H9 (cell line): ENCODE data around the gene ZBED1. TPM values are rescaled to one million over a fixed set of nuclear protein-coding genes. Genes with fewer than 3 reads are reported as not detected.

ENCODE experiments used
- DNase-seq: peaks from one replicate; pipeline ENCODE4 v3.0.0-alpha.2; 2017
- H2AFZ ChIP-seq: one replicate; pipeline ENCODE4 v1.6.1; 2013; ENCODE audit warnings: mild to moderate bottlenecking, low read length, control low read depth, moderate library complexity
- H2AK5ac ChIP-seq: 2 replicates; pipeline ENCODE4 v1.6.1; 2013; ENCODE audit warnings: low read length, control low read depth, mixed read lengths; ENCODE audit not compliant: insufficient read length
- H2BK120ac ChIP-seq: one replicate; pipeline ENCODE4 v1.6.1; 2013; ENCODE audit warnings: low read depth, mild to moderate bottlenecking, low read length, control low read depth, inconsistent platforms; ENCODE audit not compliant: poor library complexity, severe bottlenecking
- H2BK12ac ChIP-seq: 2 replicates; pipeline ENCODE4 v1.6.1; 2013; ENCODE audit warnings: low read length, control low read depth, mixed read lengths, low read depth; ENCODE audit not compliant: insufficient read length
- H2BK15ac ChIP-seq: 2 replicates; pipeline ENCODE4 v1.6.1; 2013; ENCODE audit warnings: low read depth, low read length, control low read depth
- H2BK20ac ChIP-seq: one replicate; pipeline ENCODE4 v1.6.1; 2013; ENCODE audit warnings: low read depth, mild to moderate bottlenecking, low read length, control low read depth, inconsistent platforms; ENCODE audit not compliant: poor library complexity, severe bottlenecking
- H2BK5ac ChIP-seq: 2 replicates; pipeline ENCODE4 v1.6.1; 2013; ENCODE audit warnings: low read length, control low read depth, mixed read lengths; ENCODE audit not compliant: insufficient read length
- H3K14ac ChIP-seq: 2 replicates; pipeline ENCODE4 v1.6.1; 2013; ENCODE audit warnings: low read length, control low read depth; ENCODE audit not compliant: insufficient read depth
- H3K18ac ChIP-seq: 2 replicates; pipeline ENCODE4 v1.6.1; 2013; ENCODE audit warnings: low read depth, mild to moderate bottlenecking, mixed read lengths, low read length, control low read depth; ENCODE audit not compliant: insufficient read length
- H3K23ac ChIP-seq: 2 replicates; pipeline ENCODE4 v1.6.1; 2013; ENCODE audit warnings: low read length, control low read depth, mixed read lengths, low read depth; ENCODE audit not compliant: insufficient read length
- H3K23me2 ChIP-seq: 2 replicates; pipeline ENCODE4 v1.6.1; 2013; ENCODE audit warnings: low read depth, mild to moderate bottlenecking, mixed read lengths, low read length, control low read depth; ENCODE audit not compliant: insufficient read length, poor library complexity, severe bottlenecking
- H3K27ac ChIP-seq: 2 replicates; pipeline ENCODE4 v1.5.1; 2013; ENCODE audit warnings: low read length, control low read depth, mixed read lengths, low read depth; ENCODE audit not compliant: insufficient read length
- H3K27me3 ChIP-seq: 2 replicates; pipeline ENCODE4 v1.6.1; 2013; ENCODE audit warnings: low read length, control low read depth, inconsistent platforms; ENCODE audit not compliant: insufficient read depth
- H3K4ac ChIP-seq: 2 replicates; pipeline ENCODE4 v1.6.1; 2013; ENCODE audit warnings: low read depth, mild to moderate bottlenecking, control low read depth, inconsistent platforms, low read length, moderate library complexity
- H3K4me1 ChIP-seq: 2 replicates; pipeline ENCODE4 v1.6.1; 2013; ENCODE audit warnings: low read length, control low read depth, inconsistent platforms; ENCODE audit not compliant: insufficient read depth
- H3K4me2 ChIP-seq: 2 replicates; pipeline ENCODE4 v1.6.1; 2013; ENCODE audit warnings: low read length, control low read depth, mixed read lengths; ENCODE audit not compliant: insufficient read length, insufficient read depth
- H3K56ac ChIP-seq: 2 replicates; pipeline ENCODE4 v1.6.1; 2013; ENCODE audit warnings: low read depth, mild to moderate bottlenecking, mixed read lengths, low read length, control low read depth; ENCODE audit not compliant: insufficient read length
- H3K79me1 ChIP-seq: 2 replicates; pipeline ENCODE4 v1.6.1; 2013; ENCODE audit warnings: low read depth, mild to moderate bottlenecking, moderate library complexity, low read length, control low read depth, inconsistent platforms; ENCODE audit not compliant: insufficient read depth, poor library complexity, severe bottlenecking
- H3K79me2 ChIP-seq: 2 replicates; pipeline ENCODE4 v1.6.1; 2013; ENCODE audit warnings: low read length, control low read depth, inconsistent platforms; ENCODE audit not compliant: insufficient read depth
- H3K9ac ChIP-seq: 2 replicates; pipeline ENCODE4 v1.6.1; 2013; ENCODE audit warnings: low read length, control low read depth, mixed read lengths; ENCODE audit not compliant: insufficient read length; ENCODE audit errors: extremely low read depth
- H3K9me3 ChIP-seq: one replicate; pipeline ENCODE4 v1.6.1; 2013; ENCODE audit warnings: low read depth, low read length, inconsistent platforms; ENCODE audit not compliant: control insufficient read depth
- H3T11ph ChIP-seq: one replicate; pipeline ENCODE4 v1.6.1; 2013; ENCODE audit warnings: mild to moderate bottlenecking, low read length, control low read depth, inconsistent platforms
- H4K20me1 ChIP-seq: one replicate; pipeline ENCODE4 v1.6.1; 2013; ENCODE audit not compliant: control insufficient read depth, insufficient read length, insufficient read depth
- H4K5ac ChIP-seq: 2 replicates; pipeline ENCODE4 v1.6.1; 2013; ENCODE audit warnings: low read depth, mild to moderate bottlenecking, mixed read lengths, low read length, control low read depth; ENCODE audit not compliant: insufficient read length
- H4K8ac ChIP-seq: replicated peaks from 2 replicates; pipeline ENCODE4 v1.6.1; 2013; ENCODE audit warnings: low read length, control low read depth, mixed read lengths, low read depth; ENCODE audit not compliant: insufficient read length
- H4K91ac ChIP-seq: 2 replicates; pipeline ENCODE4 v1.6.1; 2013; ENCODE audit warnings: low read depth, mild to moderate bottlenecking, moderate library complexity, mixed read lengths, low read length, control low read depth; ENCODE audit not compliant: insufficient read length
- H3K27ac Mint-ChIP-seq, 3 experiments: 2 replicates in 2 of 3; 3 replicates in 1 of 3; pipeline ENCODE4 v1.8.0; 2020 to 2021; ENCODE audit warnings: mixed read lengths in 3 of 3, mild to moderate bottlenecking in 1 of 3, moderate library complexity in 1 of 3
- H3K27me3 Mint-ChIP-seq: 2 replicates; pipeline ENCODE4 v1.8.0; 2021; ENCODE audit warnings: low read depth, mild to moderate bottlenecking, moderate library complexity, mixed read lengths
- H3K36me3 Mint-ChIP-seq, 3 experiments: 2 replicates in 2 of 3; 3 replicates in 1 of 3; pipeline ENCODE4 v1.8.0; 2020 to 2021; ENCODE audit warnings: low read depth in 3 of 3, mixed read lengths in 3 of 3; ENCODE audit not compliant: insufficient read depth in 1 of 3
- H3K4me1 Mint-ChIP-seq, 2 experiments: 2 replicates each; pipeline ENCODE4 v1.8.0; 2020; ENCODE audit warnings: mixed read lengths in 2 of 2
- H3K4me3 Mint-ChIP-seq, 2 experiments: 2 replicates in 1 of 2; 3 replicates in 1 of 2; pipeline ENCODE4 v1.8.0; 2020 to 2021; ENCODE audit warnings: mild to moderate bottlenecking in 2 of 2, mixed read lengths in 2 of 2, moderate library complexity in 1 of 2
- H3K9me3 Mint-ChIP-seq, 2 experiments: 2 replicates in 1 of 2; 3 replicates in 1 of 2; pipeline ENCODE4 v1.8.0; 2020; ENCODE audit warnings: mild to moderate bottlenecking in 2 of 2, mixed read lengths in 2 of 2, moderate library complexity in 1 of 2
- CTCF ChIP-seq: fragments of 200-600 bp; sonication (generic); conservative IDR thresholded peaks from 3 replicates; pipeline ENCODE4 v1.8.0; 2021; ENCODE audit warnings: antibody characterized with exemption, mild to moderate bottlenecking
- WGBS: extraction: QIAGEN DNeasy Blood & Tissue Kit; methylation state at CpG from one replicate; pipeline ENCODE4 v1.1.7; 2013; ENCODE audit warnings: missing lambda C conversion rate, low lambda C conversion rate, mixed read lengths; ENCODE audit not compliant: insufficient read length; ENCODE audit errors: extremely low coverage; 5-methylcytosine and 5-hydroxymethylcytosine counted together
- total RNA-seq: library from RNA; stranded (reverse); gene quantifications from 2 replicates; pipeline ENCODE4 v1.2.1, GENCODE V29; 2021

The ZBED1 gene
- total RNA-seq, 1 experiment from 2014 or later: 61.1 TPM

GRCh38 chrX:2542826-2543521, 42.2 kb upstream of the ZBED1 start:
- no peak overlapping the region for H2BK12ac ChIP-seq
- no peaks in the 10 kb centered on the region for H3K27me3 ChIP-seq
- no peak overlapping the region for H3K56ac ChIP-seq
- H4K91ac ChIP-seq: no peak overlapping the region
- no peak overlapping the region for H2BK20ac ChIP-seq
- H3K27ac ChIP-seq: no peak overlapping the region
- no peak overlapping the region for H3K4ac ChIP-seq
- H3K23me2 ChIP-seq: no peaks in the 10 kb centered on the region
- no peaks in the 10 kb centered on the region for H4K20me1 ChIP-seq
- no peak overlapping the region for H2BK120ac ChIP-seq
- no peak overlapping the region for H3K14ac ChIP-seq
- Mint-ChIP-seq H3K36me3 (peaks cover 18 to 34% (median 21%) of the 10 kb centered on the region in 3 experiments), H3K4me3 (no peak overlapping the region), H3K9me3 (peaks cover 29 to 33% of the 10 kb centered on the region in 2 experiments), H3K4me1 (peaks cover 6 to 13% of the 10 kb centered on the region in 2 experiments), H3K27ac (no peak overlapping the region), H3K27me3 (peaks cover 6% of the 10 kb centered on the region)
- TF ChIP-seq CTCF: no peak
- H3K79me1 ChIP-seq: no peaks in the 10 kb centered on the region
- no peak overlapping the region for H4K8ac ChIP-seq
- H3K79me2 ChIP-seq: no peaks in the 10 kb centered on the region
- no peak overlapping the region for H2BK15ac ChIP-seq
- no peak overlapping the region for H3K9ac ChIP-seq
- no peak overlapping the region for H3K23ac ChIP-seq
- H3K9me3 ChIP-seq: peaks cover 6% of the 10 kb centered on the region
- no peak overlapping the region for H3K18ac ChIP-seq
- no peak overlapping the region for H3T11ph ChIP-seq
- WGBS: no CpG with 5 or more reads among the region's 7 CpGs
- no peak overlapping the region for H3K4me2 ChIP-seq
- H4K5ac ChIP-seq: no peak overlapping the region
- H3K4me1 ChIP-seq: no peaks in the 10 kb centered on the region; the same call in 1 of the 2 replicates
- no peak overlapping the region for H2AK5ac ChIP-seq
- H2AFZ ChIP-seq: no peak overlapping the region
- no peak overlapping the region for H2BK5ac ChIP-seq
- no peak for DNase-seq
